Measurements from ENCODE around the gene KRTAP10-6.

KRTAP10-6 gene

GRCh38 chr21:44626262-44626661 lies 34.0 kb upstream of the KRTAP10-6 start:
- POLR2A ChIA-PET: no interaction called here
- no peak for DNase-seq (ENCODE audit: low read depth, low spot score)
- TF ChIP-seq, protein P1, sequence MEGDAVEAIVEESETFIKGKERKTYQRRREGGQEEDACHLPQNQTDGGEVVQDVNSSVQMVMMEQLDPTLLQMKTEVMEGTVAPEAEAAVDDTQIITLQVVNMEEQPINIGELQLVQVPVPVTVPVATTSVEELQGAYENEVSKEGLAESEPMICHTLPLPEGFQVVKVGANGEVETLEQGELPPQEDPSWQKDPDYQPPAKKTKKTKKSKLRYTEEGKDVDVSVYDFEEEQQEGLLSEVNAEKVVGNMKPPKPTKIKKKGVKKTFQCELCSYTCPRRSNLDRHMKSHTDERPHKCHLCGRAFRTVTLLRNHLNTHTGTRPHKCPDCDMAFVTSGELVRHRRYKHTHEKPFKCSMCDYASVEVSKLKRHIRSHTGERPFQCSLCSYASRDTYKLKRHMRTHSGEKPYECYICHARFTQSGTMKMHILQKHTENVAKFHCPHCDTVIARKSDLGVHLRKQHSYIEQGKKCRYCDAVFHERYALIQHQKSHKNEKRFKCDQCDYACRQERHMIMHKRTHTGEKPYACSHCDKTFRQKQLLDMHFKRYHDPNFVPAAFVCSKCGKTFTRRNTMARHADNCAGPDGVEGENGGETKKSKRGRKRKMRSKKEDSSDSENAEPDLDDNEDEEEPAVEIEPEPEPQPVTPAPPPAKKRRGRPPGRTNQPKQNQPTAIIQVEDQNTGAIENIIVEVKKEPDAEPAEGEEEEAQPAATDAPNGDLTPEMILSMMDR (IDR thresholded peaks at IDR 0.05; ENCODE audit: insufficient read depth, low read length, missing control alignments): no peak
- CTCF ChIA-PET: no interaction called here
- H3K4me3 ChIP-seq (ENCODE audit: low read depth, low read length): no peak overlapping the region

- no peak overlapping the region for H3K4me3 ChIP-seq (ENCODE audit: low read depth, low read length)
- TF ChIP-seq, protein P1 (IDR thresholded peaks at IDR 0.05; ENCODE audit: insufficient read depth, low read length, missing control alignments): no peak
- ChIA-PET CTCF (no interaction called here), POLR2A (no interaction called here)
- DNase-seq (ENCODE audit: low read depth, low spot score): no peak
These were observed 33.5 kb upstream of the KRTAP10-6 start for GRCh38 chr21:44625756-44626155.

DNA sequence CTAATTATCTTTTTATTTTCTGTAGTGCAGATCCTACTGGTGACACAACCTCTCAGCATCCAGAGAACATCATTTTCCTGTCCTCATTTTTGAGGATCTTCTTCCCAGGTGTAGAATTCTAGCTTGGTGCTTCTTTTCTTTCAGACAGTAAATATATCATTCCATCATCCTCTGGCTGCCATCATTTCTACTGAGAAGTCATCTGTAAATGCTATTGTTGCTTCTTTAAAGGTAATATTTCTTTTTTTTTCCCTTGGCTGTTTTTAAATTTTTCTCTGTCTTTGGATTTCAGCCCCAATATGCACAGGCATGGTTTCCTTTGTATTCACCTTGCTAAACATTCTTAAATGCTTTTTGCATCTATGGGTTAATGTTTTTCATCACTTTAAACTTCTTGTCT lies 31.3 kb upstream of the KRTAP10-6 start:
- DNase-seq (ENCODE audit: low read depth, low spot score): no peak
- POLR2A ChIA-PET: no interaction called here
- TF ChIP-seq, protein P1 (IDR thresholded peaks at IDR 0.05; ENCODE audit: insufficient read depth, low read length, missing control alignments): no peak
- no peak overlapping the region for H3K4me3 ChIP-seq (ENCODE audit: low read depth, low read length)
- CTCF ChIA-PET: no interaction called here

GRCh38 chr21:44619886-44620285 lies 27.6 kb upstream of the KRTAP10-6 start:
- TF ChIP-seq, protein P1 (IDR thresholded peaks at IDR 0.05; ENCODE audit: insufficient read depth, low read length, missing control alignments): no peak
- POLR2A ChIA-PET: no interaction called here
- CTCF ChIA-PET: interaction anchor here (0.5 to 1.9 kb wide), 2 partner anchors 38 to 174 kb away, joined by 3 to 8 read pairs; no protein-coding TSS in a partner anchor
- DNase-seq (ENCODE audit: low read depth, low spot score): no peak
- H3K4me3 ChIP-seq (ENCODE audit: low read depth, low read length): no peak overlapping the region

DNA sequence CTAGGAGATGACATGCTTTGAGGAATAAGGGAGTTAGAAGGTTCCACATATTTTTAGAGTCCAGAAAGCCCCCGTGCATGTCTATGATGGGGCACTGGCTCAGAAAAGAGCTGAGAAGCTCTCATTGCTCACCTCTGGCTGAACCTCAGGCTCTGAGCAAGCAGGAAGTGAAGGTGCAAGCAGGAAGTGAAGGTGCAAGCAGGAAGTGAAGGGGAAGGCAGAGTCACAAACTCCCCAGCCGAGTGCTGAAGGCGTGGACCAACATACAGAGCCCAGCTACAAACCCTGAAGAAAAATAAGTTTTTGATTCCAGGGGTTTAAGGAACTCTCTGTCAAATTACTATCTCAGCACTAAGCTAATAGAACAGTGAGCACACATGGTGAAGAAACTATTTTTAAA lies 26.6 kb upstream of the KRTAP10-6 start:
- CTCF ChIA-PET: interaction anchor here (1.1 to 1.9 kb wide), 2 partner anchors 124 to 175 kb away, joined by 4 to 8 read pairs; no protein-coding TSS in a partner anchor
- DNase-seq (ENCODE audit: low read depth, low spot score): no peak
- H3K4me3 ChIP-seq (ENCODE audit: low read depth, low read length): no peak overlapping the region
- POLR2A ChIA-PET: no interaction called here
- TF ChIP-seq, protein P1 (IDR thresholded peaks at IDR 0.05; ENCODE audit: insufficient read depth, low read length, missing control alignments): no peak

GRCh38 chr21:44618504-44618903 lies 26.2 kb upstream of the KRTAP10-6 start:
- no peak overlapping the region for H3K4me3 ChIP-seq (ENCODE audit: low read depth, low read length)
- TF ChIP-seq, protein P1 (IDR thresholded peaks at IDR 0.05; ENCODE audit: insufficient read depth, low read length, missing control alignments): no peak
- no peak for DNase-seq (ENCODE audit: low read depth, low spot score)
- POLR2A ChIA-PET: no interaction called here
- CTCF ChIA-PET: interaction anchor here (1.1 to 1.9 kb wide), 2 partner anchors 124 to 175 kb away, joined by 4 to 8 read pairs; no protein-coding TSS in a partner anchor

Data from AG04449 (cell line).